T follicular helper cell (primary cell): Measurements from ENCODE around the gene IFNL3.
"Not testable (repeated sequence)": the region's sequence is repeated elsewhere in the genome, so short reads cannot be mapped to it uniquely, and the experiment has no call there.

Experiments used
- DNase-seq: peaks from one replicate; pipeline ENCODE4 v3.0.0-alpha.2; 2020; ENCODE audit warnings: low read depth

IFNL3 gene

DNA sequence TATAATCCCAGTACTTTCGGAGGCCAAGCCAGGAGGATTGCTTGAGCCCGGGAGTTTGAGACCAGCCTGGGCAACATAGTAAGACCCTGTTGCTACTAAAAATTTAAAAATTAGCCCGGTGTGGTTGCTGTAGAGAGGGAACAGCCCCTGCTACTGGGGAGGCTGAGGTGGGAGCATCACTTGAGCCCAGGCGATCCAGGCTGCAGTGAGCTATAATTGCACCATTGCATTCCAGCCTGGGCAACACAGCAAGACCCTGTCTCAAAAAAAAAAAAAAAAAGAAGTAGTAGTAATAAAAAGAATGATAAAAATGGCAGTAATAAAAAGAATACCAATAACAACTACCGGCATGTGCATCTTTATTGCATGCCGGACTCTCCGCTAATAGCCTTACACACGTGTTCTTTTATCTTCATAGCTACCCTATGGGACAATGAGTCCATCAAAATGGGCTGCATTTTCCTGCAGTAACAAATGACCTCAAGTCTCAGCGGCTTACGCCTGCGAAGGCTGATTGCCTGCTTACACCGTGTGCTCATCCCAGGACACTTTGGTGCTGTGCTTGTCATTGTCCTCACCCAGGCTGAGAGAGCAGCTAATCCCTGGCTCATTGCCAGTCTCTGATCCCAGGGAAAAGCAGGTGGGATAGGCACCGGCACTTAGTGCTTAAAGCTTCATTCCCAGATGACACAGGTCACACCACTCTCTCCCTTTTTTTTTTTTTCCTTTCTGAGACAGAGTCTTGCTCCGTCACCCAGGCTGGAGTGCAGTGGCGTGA, 26.4 kb downstream of the IFNL3 start:
- DNase-seq = no peak

DNA sequence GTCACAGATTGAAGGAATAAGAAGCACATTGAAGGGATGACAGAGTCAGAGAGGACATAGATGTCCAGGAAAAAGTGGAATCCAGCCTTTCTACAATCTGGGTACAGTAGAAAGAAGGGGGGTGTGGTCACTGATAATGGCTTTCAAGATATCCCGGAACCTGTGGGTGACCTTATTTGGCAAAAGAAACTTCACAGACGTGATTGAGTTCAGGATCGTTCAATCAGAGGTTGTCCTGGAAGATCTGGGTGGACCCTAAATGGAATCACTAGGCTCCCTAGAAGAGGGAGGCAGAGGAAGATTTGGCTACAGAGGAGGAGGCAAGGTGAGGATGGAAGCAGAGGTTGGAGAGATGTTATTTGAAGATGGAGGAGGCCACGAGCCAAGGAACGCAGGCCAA, 27.7 kb downstream of the IFNL3 start:
- no peak for DNase-seq

- not testable (repeated sequence) for DNase-seq
Observed at GRCh38 chr19:39215323-39215722, 29.5 kb downstream of the IFNL3 start.

GRCh38 chr19:39212375-39212742, 32.4 kb downstream of the IFNL3 start:
- DNase-seq = peak; percentile 28

DNA sequence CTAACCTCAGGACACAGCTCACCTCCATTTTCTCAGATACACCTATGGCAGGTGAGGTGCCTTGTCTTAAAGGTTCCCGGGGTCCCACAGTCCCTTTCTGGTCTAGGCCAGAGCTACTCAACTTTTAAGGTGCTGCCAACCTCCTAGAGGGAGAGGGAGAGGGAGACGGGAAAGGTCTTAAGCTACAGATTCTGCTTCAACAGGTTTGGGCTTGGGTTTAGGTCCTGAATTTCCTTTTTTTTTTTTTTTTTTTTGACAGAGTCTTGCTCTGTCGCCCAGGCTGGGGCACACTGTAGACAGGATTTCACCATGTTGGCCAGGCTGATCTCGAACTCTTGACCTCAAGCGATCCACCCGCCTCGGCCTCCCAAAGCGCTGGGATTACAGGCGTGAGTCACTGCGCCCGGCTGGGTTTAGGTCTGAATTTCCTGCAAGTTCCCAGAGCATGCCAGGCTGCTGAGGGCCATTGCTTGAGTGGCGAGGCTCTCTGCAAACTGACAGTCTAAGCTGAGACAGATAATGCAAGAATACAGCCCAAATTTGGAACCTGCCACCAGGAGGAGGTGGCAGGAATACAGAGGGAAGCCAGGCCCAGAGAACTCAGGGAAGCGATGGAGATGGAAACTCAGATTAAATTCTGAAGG, 33.0 kb downstream of the IFNL3 start:
- DNase-seq = no peak

DNA sequence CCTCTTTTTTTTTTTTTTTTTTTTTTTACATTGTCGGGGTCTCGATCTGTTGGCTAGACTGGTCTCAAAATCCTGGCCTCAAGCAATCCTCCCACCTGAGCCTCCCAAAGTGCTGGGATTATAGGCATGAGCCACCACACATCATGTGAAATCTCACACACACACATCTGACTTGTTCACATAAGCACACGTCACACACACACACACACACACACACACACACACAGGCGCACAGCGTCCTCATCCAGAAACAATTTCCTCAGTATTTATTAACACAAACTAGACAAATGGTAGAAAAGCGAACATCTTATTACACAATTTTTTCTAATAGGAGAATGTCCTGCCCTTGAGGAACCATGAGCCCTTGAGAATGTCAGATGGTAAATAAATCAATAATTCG, 35.6 kb downstream of the IFNL3 start:
- no peak for DNase-seq

DNA sequence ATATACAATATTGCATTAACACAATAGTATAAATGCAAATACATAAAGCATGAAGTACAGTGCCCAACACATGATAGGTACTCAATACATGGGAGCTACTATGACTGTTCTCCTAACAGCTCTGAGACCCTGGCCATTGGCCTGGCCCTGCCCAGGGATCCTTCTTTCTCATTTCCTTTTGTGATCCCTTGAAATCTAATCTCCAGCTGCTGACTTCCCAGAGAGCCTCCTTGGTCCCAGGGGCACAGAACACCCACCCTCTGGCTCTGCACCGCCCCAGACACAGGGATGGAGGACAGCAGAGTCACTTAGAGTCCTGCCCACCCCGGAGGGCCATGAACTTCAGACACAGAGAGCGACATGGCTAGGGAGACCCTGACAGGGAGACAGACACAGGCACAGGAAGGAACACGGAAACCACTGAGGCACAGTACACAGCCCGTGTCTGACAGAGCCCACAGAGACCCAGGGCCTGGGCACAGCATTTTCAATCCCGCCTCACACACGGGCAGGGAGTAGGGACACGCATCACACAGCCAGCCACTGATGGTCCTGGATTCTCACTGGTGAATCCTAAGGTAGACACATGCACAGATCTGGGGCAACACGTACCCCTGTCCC, 36.5 kb downstream of the IFNL3 start:
- DNase-seq = no peak

- DNase-seq = no peak
Observed at GRCh38 chr19:39207293-39207836, 37.4 kb downstream of the IFNL3 start.

DNA sequence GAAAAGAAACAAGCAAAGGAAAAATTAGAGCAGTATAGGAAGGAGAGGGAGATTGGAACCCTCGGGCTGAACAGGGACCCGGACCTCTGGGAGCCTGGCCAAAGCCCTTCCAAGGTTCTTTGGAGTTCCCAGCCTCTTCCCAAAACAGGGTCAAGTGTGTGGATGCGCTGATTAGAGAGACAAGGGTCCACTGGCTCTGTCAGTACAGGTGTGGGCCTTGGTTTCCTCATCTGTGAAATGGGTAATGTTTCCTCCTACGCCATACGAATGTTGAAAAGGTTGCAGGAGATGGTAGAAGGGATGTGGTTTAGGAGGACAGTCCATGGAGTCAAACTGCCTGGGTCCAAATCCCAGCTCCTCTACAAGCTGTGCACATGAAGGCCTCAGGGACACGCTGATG, 38.7 kb downstream of the IFNL3 start:
- DNase-seq = no peak

DNA sequence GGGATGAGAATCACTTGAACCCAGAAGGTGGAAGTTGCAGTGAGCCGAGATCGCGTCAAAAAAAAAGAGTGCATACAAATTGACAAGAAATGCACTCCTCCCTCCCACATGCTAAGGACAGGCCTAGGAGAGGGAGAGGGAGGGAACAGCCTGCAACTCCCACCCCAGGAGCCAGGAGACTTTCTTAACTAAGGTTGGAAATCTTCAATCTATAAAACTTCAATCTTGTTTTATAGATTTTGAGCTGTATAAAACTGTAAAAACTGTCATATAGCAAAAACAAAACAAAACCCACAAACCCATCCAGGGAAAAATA, 39.4 kb downstream of the IFNL3 start:
- DNase-seq = no peak

GRCh38 chr19:39203372-39204341, 41.1 kb downstream of the IFNL3 start, which contains the start of gene SYCN:
Gene SYCN, minus strand, starts transcription at chr19:39204263. Its CDS starts 9 bp downstream, at chr19:39204254.
- DNase-seq = no peak

- DNase-seq = no peak
Observed at GRCh38 chr19:39202998-39203355, 41.8 kb downstream of the IFNL3 start.

DNA sequence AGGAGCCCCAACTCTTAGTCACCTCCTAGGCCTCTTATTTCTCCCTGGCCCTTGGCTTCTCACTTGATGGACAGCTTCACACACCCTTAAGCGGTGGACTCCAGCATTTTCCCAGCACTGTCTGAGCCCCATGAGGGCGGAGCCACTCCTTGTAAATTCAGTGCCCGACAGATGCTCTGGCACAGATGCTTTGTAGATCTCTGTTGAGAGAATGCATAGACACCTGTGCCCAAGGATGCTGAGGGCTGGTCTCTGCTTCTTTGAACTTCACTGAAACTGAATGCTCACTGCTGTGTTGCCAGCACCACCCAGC, 44.0 kb downstream of the IFNL3 start:
- no peak for DNase-seq

- no peak for DNase-seq
Observed at GRCh38 chr19:39200066-39200802, 44.6 kb downstream of the IFNL3 start.

- DNase-seq = no peak
Observed at GRCh38 chr19:39199025-39199424, 45.8 kb downstream of the IFNL3 start.

DNA sequence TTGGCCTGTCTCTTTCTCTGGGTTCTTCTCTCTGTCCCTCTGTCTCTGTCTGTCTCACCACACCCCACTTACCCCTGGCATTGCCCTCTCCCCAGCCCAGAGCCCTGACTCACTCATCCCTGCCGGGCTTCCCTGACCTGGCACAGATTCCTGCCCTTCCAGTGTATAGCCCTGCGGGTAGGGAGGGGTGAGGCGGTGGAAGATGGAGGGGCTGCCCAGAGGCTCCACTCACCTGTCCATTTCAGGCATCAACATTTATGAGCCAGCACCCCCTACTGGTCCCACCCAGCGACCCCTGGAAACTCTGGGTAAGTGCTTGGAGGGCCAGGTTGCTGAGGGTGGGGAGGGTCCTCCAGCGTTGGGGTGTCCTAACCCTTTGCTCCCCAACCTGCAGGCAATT, 47.0 kb downstream of the IFNL3 start:
- no peak for DNase-seq

GRCh38 chr19:39196860-39197562, 47.8 kb downstream of the IFNL3 start, which contains the start of gene NCCRP1:
Gene NCCRP1, plus strand, starts transcription at chr19:39196964. Its CDS starts 19 bp downstream, at chr19:39196983.
- no peak for DNase-seq

DNA sequence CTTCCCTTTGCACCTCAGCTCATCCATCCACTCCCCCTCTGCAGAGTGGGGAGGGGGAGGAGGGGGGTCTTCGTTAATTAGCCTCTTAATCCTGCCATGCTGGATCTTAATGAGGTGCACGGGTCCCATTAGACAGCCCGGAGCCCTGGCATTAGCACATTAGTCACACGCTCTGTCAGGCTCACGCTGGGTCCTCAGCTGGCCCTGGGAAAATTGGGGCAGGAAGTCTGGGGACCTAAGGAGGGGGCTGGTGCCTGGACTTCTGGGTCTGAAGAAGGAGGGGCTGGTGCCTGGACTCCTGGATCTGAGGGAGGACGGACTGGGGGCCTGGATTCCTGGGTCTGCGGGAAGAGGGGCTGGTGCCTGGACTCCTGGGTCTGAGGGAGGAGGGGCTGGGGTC, 48.5 kb downstream of the IFNL3 start:
- no peak for DNase-seq

GRCh38 chr19:39195755-39196154, 49.1 kb downstream of the IFNL3 start:
- DNase-seq = no peak

DNA sequence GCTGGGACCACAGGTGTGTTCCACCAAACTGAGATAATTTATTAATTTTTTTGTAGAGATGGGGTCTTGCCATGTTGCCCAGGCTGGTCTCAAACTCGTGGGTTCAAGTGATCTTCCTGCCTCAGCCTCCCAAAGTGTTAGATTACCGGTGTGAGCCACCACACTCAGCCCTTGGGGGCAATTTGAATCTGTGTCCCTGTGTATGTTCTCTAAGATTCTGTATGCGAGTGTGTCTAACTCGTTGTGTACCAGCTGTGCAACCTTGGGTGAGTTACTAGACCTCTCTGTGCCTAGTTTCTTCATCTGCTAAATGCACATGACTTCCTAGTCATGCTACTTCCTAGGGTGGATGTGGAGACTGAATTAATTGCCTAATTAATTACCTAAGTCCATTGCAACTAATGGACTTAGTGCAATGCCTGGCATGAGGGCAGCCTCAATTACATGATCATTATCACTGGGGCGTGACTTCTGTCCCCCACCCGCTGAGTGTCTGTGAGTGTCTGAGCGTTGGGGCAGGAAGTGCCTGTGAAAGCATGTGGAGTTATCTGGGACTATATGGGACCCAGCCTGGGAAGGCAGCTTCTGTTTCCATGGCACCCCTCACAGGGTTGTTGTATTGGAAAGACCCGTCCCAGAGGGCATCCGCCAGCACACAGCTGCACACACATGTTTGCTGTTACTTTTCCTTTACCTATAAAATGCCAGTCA, 49.8 kb downstream of the IFNL3 start:
- no peak for DNase-seq
